Activated CD8-positive, alpha-beta memory T cell treated with anti-CD3 and anti-CD28 coated beads for 48 hours (primary cell): ENCODE data around the gene ARHGAP18.

ENCODE experiments used
- DNase-seq, 3 experiments: peaks; one replicate each; pipeline ENCODE4 v3.0.0-alpha.2; 2020; ENCODE audit warnings: low read depth in 2 of 3, low spot score in 2 of 3

ARHGAP18 gene

DNA sequence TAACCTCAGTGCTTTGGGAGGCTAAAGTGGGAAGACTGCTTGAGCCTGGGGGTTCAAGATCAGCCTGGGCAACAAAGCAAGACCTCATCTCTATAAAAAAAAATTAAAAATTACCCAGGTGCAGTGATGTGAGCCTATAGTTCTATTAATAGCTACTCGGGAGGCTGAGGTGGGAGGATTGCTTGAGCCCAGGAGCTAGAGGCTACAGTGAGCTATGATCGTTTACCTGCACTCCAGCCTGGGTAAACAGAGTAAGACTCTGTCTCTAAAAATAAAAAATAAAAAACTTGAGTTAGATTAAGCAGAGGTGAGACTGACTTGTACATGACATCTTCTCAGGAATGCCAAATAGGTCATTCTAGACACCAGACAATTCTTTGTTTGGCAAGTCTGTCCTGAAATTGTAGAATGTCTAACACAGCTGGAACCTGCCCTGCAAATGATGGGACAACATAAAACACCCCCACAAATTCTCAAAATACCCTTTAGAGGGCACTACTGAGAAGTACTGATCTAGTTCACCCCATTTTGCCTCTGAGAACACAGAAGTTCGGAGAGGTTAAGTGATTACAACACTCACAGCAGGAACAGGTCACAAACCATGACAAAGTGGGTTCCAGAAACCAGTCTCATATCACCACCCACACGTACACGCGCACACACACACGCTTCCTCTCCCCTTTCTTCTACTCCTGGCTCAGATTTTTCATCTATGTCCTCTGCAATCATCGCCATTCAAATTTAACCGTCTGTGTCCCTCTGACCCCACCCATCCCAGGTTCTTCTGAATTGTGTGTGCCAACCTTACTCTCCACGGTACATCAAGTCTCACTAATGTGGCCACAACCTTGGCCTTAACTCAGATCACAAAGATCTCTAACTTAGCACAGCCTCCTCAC lies 38.3 kb downstream of the ARHGAP18 start:
- DNase-seq = peak; percentile 8 to 20 (median 14)

DNA sequence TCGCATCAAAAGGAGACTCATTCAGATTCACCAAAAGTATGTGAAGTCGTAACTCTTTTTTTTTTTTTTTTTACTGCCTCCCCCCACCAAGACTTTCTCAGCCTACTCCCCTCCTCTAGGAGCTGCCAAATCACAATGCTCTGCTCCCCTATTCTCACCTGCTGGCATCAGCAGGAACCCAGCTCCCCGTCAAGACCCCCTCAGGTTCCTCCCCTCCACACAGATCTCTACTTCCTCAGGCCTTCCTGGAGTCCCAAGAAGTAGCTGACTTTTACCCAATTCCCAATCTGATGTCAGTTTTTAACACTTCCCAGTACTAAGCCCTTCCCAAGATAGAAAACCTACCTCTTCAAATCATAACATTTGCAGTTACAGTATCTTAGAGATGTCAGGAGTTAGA lies 39.3 kb downstream of the ARHGAP18 start:
- DNase-seq = no peak

DNA sequence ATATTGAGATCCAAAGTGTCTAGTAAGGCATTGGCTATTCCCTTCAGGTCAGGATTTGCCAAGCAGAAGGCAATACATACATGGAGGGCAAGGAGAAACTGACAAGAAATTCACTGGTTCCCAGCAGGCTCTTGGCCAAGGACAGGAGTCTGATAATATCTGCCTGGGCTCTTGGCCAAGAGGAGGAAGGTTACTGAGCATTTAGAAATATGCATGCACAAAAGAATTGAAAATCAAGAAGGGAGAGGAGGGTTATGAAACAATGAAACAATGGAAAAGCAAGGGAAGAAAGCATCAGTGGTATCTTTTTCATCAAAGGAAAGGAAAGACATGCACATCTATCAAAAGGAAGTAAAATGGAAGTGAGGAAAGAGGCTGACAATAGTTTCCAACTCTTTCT lies 42.4 kb downstream of the ARHGAP18 start:
- no peak for DNase-seq

- no peak for DNase-seq
Measured at GRCh38 chr6:129667034-129667433, 42.9 kb downstream of the ARHGAP18 start.

DNA sequence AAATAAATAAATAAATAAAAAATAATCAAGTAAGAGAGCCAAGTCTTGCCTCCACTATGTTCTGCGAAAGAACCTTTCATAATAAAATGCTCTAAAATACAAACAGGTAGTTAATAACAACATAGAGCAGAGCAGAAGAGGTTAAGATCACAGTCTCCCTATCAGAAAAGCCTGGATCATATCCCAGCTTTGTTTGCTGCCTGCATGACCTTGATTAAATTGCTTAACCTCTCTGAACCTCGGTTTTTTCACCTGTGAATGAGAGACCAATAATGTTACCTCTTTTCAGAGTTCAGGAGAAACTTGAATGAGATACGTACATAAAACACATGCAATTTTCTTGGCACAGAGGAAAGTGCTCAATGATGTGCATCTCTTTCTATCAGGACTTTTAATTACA lies 44.4 kb downstream of the ARHGAP18 start:
- no peak for DNase-seq

DNA sequence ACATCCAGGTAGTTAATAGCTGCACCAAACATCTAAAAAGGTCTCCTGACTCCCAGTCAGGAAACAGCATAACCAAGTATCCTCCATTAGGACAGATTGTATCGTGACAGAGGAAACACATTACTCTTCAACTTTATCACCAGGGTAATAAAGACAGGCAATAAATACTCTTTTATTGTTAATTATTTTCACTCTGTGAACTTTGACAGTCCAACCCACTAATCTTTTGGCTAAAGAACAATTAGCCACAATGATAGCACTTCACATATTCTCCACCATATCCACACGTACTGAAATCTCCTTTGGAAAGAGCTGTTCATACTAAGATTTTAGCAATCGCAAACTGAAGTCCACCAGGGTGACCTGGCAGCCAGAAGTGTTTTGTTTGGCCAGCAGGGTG lies 46.4 kb downstream of the ARHGAP18 start:
- DNase-seq = no peak

DNA sequence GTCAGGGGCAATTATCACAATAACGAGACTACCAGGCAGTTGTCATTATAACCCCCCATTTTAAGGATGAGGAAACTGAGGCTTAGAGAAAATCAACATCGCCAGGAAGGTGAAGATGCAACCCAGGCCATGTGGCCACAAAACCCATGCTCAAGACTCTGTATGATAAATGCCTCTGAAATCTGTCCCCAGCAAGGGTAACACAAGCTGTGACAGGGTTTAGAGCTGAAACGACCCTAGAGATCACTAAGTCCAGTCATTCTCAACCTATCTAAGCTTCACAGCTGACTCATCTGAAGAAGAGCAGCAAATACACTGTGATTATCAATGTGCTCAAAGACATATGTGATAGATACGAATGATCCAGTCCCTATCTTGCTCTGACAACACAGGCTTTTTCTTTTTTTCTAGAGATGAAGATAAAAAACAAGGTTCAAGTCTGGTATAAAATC lies 47.0 kb downstream of the ARHGAP18 start:
- no peak for DNase-seq

DNA sequence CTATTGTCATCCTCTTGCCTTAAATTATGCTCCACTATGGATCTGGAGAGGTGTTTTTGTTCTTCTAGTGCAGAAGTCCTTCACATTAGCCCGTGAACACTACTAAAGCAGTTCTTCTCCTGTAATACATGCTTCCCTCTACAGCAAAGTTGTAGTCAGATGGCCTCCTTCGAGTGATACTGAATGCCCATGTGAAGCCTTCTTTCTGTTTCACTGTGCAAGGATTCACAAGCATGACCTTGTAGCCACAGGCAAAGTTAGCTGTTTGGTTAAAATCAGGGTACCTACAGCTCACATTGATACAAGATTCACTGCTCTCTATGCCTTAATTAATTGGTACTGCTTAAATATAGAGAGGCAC lies 47.6 kb downstream of the ARHGAP18 start:
- DNase-seq = no peak

- DNase-seq = no peak
Measured at GRCh38 chr6:129661536-129662405, 48.2 kb downstream of the ARHGAP18 start.

- DNase-seq = no peak
Measured at GRCh38 chr6:129660346-129660676, 49.7 kb downstream of the ARHGAP18 start.

DNA sequence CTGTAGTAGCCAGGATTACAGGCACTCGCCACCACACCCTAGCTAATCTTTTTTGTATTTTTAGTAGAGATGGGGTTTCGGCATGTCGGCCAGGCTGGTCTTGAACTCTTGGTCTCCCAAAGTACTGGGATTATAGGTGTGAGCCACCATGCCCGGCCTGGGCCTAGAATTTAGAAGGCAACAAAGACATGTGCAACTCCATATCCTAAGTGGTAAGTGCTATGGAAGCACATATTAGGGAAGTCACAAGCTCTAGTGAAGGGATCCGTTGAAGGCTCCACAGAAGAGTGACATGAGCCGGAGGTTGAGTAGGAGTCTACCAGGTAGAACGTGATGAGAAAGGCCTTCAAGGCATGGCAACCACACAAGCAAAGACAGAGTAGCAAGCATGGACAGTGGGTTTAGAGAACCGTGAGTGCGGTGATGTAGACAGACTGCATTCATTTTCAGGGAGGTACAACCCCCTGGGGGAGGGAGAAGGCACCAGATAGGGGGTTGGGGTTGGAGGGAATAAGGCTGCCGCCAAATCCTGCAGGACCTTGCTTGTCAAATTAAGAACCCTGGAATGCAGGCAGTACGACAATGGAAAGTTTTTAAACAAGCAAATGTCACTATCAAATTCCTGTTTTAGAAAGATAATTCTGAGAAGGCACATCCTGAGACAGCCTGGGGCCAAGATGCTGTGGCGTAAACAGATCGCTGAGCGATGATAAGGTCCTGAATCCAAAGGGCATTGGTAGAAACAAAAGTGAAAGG lies 50.2 kb downstream of the ARHGAP18 start:
- no peak for DNase-seq

DNA sequence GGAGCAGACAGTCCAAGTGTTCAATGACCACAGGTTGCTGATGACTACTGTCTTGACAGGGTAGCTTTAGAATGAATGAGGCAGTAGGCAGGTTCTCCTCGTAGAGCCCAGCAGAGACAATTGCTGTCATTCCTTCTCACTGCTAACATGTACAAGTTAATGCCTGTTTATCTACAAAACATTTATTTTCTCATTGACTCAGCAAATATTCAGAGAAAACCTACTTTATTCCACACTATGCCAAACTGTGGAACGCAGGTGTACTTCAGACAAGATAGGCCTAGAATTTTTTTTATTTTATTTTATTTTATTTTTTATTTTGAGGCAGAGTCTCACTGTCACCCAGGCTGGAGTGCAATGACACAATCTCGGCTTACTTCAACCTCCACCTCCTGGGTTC lies 50.8 kb downstream of the ARHGAP18 start:
- DNase-seq = no peak

- DNase-seq = no peak
Measured at GRCh38 chr6:129657483-129657882, 52.5 kb downstream of the ARHGAP18 start.

- DNase-seq = no peak
Measured at GRCh38 chr6:129655334-129655733, 54.6 kb downstream of the ARHGAP18 start.

GRCh38 chr6:129653746-129654145 lies 56.2 kb downstream of the ARHGAP18 start:
- no peak for DNase-seq

GRCh38 chr6:129653229-129653628 lies 56.7 kb downstream of the ARHGAP18 start:
- DNase-seq = no peak

GRCh38 chr6:129651291-129651691 lies 58.7 kb downstream of the ARHGAP18 start:
- DNase-seq = no peak

GRCh38 chr6:129648819-129649491 lies 61.0 kb downstream of the ARHGAP18 start:
- no peak for DNase-seq

GRCh38 chr6:129647044-129647443 lies 62.9 kb downstream of the ARHGAP18 start:
- DNase-seq = no peak

GRCh38 chr6:129646642-129647041 lies 63.3 kb downstream of the ARHGAP18 start:
- no peak for DNase-seq
